ENCODE results near the gene STK4.
"Not testable (repeated sequence)": the region's sequence is repeated elsewhere in the genome, so short reads cannot be mapped to it uniquely, and the experiment has no call there.

Gene STK4

DNA sequence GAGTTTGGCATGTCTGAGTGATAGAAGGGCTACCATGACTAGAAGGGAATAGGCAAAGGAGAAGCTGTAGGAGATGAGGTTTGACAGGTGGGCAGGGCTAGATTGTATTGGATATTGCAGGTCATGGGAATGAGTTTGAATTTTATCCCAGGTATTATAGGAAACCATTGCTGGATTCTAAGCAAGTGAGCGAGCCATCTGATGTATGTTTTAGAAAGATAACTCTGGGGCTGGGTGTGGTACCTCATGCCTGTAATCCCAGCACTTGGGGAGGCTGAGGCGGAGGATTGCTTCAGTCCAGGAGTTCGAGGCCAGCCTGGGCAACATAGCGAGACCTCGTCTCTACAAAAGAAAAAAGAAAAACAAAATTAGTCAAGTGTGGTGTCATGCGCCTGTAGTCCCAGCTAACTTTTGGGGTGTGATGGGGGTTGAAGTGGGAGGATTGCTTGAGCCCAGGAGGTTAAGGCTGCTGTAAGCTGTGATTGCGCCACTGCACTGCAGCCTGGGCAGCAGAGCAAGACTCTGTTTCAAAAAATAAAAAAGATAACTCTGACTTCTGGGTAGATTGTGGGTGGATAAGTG, 16.9 kb downstream of the STK4 start:
- DNase-seq (ENCODE audit: low read depth, low spot score), result no peak

DNA sequence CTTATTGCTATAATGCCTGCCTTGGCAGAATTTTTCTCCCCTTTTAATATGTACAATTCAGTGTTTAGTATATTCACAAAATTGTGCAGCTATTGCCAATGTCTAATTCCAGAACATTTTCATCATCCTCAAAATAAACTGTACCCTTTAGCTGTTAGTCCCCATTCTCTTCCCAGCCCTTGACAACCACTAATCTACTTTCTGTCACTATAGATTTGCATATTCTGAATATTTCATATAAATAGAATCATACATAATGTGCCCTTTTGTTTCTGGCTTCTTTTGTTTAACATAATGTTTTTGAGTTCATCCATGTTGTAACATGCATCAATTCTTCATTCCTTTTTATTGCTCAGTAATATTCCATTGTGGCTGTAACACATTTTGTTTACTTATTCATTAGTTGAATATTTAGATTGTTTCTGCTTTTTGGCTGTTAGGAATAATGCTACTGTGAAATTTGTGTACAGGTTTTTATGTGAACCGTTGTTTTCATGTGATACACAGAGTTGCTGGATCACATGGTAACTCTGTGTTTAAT, 22.4 kb downstream of the STK4 start:
- no peak for DNase-seq (ENCODE audit: low read depth, low spot score)

DNA sequence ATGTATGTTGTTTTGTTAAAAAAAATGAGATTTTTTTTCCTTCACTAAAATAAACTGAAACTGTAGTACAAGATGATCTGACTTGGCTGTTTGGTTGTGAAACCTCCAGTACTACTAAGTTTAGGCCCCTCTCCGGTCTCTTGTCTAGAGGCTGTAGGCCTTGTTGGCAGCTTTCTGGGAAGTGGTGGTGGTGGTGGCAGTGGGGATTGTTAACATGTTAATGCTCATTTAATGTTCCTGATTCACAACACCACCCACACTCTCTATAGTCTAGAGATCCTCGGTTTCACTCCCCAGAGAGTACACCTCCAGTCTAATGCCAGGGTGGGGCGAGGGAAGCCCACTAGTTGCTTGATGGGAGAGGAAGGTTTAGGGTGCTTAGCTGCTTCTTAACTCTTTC, 24.1 kb downstream of the STK4 start:
- peak; percentile 24 for DNase-seq (ENCODE audit: low read depth, low spot score)

DNA sequence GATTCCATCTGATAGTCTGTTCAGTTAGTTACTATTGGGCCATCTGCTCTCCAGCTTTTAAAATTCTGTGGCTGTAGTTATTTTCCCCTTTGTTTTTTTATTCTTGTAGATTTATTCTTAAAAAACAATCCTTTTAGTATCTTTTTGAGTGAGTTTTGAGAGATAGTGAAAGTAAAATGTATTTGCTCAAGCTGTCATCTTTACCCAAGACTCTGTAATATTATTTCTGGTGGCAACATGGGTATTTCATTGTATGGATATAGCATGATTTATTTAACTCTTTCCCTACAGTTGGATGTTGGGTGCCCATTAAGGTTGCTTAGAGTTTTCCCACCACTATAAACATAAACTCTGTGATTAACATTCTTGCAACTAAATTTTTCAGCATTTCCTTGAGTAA, 24.6 kb downstream of the STK4 start:
- no peak for DNase-seq (ENCODE audit: low read depth, low spot score)

DNA sequence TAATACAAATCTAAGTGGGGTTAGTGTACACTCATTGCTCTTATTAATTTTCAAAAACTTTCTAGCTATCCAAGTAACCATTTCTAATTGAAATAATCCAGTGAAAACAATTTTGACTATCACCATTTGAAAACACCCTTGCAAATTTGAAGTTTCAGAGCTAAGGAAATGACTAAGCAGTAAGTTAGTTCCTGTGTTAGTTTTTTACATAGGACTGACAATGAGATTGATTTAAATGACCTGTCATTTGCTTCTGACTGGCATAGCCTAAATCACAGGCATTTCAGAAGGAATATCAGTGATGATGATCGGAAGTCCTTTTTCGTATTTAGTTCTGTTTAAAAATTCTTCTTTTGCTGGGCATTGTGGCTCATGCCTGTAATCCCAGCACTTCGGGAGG, 27.0 kb downstream of the STK4 start:
- no peak for DNase-seq (ENCODE audit: low read depth, low spot score)

DNA sequence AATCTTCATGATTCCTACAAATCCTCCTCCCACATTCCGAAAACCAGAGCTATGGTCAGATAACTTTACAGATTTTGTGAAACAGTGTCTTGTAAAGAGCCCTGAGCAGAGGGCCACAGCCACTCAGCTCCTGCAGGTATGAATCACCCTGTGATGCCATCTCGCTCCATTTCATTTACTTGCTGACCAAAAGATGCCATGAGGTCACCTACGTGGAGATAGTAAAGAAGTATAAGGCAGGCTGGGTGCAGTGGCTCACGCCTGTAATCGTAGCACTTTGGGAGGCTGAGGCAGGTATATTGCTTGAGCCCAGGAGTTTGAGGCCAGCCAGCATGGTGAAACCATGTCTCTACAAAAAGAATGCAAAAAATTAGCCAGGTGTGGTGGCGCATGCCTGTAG, 30.9 kb downstream of the STK4 start:
- no peak for DNase-seq (ENCODE audit: low read depth, low spot score)

DNA sequence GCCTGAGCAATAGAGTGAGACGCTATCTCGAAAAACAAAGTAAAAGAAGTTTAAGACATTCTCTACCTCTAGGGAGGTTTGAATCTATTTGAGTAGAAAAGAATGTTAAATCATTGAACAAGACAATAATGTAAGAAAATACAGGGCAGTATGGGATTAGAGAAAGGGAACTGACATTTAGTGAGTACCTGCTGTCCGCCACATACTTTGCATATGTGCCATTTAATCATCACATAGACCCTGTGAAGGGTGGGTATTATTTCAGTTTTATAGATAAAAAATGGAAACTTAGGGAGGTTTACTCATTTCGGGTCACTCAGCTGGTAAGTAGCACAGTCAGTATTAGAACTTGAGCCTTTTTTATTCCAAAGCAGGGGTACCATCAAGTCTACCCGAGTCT, 31.4 kb downstream of the STK4 start:
- DNase-seq (ENCODE audit: low read depth, low spot score), result no peak

DNA sequence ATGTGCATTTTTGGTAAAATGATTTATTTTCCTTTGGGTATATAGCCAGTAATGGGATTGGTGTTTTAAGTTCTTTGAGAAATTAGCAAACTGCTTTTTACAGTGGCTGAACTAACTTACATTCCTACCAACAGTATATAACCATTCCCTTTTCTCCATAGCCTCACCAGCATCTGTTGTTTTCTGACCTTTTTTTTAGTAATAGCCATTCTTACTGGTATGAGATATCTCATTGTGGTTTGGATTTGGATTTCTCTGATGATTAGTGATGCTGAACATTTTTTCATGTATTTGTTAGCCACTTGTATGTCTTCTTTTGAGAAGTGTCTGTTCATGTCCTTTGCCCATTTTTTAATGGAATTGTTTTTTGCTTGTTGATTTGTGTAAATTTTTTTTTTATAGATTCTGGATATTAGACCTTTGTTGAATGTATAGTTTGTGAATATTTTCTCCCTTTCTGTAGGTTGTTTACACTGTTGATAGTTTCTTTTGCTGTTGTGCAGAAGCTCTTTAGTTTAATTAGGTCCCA, 42.3 kb downstream of the STK4 start:
- DNase-seq (ENCODE audit: low read depth, low spot score), result no peak

DNA sequence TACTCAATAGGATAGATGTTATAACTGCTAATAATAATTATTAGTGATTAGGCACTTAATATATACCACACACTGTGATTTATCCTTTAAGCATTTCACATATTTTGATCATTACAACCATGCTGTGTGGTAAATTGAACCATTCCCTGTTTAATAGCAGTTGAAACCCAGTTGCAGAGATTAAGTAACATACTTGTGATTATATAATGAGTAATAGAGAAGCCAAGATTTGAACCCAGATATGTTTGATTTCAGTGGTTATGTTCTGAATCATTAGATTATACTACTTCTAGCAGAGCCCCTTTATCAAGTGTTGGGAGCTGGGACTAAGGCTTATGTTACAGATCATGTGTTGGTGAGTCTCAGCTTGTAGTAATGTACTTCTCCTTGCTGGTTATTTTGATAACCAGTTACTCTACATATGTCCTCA, 44.1 kb downstream of the STK4 start:
- DNase-seq (ENCODE audit: low read depth, low spot score), result no peak

DNA sequence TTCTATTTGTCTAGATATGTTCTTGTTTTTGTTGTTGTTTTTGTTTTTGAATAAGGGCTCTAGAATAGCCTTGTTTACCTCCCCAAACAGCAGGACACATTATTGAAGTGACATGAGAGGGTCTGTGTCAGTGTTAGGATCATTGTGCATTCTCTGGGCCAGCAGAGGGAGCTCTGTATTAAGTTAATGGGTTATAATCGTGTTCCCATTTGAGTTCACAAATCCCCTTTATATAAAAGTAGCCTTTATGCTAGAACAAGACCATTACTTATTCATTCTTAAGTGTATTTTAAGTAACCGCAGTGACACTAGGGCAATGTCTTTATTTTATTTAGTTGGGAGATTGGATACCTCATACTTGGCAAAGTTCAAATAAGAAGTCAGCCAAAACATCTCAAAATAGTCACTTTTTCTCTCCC, 44.8 kb downstream of the STK4 start:
- DNase-seq (ENCODE audit: low read depth, low spot score), result peak; percentile 21

DNA sequence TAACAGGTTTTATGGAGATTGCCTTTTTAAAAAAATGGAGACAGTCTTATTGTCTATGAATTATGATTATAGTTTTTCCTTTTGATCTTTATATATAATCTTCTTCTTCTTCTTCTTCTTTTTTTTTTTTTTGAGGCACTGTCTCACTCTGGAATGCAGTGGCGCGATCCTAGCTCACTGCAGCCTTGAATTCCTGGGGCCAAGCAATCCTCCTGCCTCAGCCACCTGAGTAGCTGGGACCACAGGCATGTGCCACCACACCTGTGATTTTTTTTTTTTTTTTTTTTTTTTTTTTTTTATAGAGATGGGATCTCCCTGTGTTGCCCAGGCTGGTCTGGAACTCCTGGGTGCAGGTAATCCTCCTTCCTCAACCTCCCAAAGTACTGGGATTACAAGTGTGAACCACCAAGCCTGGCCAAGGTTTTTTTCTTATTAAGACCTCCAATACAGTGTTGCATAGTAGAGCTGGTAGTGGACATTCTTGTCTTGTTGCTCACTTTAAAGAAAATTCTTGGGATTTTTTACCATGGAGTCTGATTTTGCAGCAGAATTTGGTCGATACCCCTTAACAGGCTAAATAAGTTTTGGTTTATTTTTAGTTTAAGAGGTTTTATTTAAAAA, 46.5 kb downstream of the STK4 start:
- DNase-seq (ENCODE audit: low read depth, low spot score), result no peak

DNA sequence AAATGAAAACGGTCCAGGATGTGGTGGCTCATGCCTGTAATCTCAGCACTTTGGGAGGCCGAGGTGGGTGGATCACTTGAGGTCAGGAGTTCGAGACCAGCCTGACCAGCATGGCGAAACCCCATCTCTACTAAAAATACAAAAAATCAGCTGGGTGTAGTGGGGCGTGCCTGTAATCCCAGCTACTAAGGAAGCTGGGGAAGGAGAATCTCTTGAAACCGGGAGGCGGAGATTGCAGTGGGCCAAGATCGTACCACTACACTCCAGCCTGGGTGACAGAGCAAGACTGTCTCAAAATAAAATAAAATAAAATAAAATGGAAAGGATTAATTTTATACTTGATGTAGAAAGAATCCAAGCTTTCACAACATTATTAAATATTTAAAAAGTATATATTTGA, 47.8 kb downstream of the STK4 start:
- DNase-seq (ENCODE audit: low read depth, low spot score), result not testable (repeated sequence)

DNA sequence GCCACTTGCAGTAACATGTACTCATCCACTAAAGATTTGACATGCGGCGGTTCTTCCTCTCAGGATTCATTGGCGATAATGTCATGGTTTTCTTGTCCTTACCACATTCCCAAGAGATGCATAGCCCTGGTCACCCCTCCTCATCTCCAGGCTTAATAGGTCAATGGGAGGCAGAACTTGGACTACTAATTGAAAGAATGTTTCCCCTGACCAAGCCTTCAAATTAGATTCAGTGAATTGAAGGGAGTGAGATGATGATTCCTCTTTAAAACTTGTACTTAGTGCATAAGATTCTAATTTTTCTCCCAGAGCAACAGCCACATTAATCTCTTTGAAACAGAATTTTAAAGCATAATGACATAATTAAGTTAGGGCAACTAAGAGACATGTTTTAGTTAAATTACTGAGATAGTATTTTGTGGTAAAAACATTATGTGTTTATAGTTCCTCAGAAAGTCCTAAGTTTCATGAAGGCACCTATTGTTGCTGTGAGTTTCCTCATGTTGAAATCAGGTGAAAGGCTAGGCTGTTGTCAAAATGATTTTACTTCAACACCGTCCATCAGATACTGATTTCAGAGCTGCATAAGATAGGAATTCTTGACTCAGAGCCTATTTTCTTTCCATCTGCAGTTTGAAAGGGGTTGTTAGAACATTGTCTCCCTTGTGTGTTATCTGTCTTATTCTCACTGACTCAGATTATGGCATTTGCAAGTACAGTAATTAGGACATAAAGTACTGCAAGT, 48.5 kb downstream of the STK4 start:
- no peak for DNase-seq (ENCODE audit: low read depth, low spot score)

DNA sequence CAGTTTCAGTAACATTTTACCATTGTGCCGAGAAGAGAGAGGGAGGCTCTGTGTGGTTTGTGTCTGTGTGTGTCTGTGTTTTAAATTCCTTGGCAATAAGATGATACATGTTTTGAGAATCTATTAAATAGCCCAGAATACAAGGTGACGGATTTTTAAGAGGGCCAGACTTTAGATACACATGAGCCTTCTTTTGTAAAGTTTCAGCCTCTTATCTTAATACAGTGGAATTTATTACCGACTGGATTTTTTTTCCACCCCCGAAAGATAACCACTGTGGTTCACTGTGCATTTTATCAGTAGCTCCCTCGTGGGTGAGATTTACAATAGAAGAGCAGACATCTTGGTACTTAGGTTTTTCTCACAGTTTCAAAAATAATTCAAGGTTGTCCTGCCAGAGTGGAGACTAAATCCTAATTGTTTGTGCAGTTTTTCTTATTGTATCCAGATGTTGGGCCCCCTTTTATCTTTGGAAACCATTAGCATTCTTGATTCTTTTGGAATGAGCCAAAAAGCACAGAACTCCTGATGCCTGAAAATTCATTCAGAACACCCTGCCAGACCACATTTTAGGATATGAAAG, 49.9 kb downstream of the STK4 start:
- no peak for DNase-seq (ENCODE audit: low read depth, low spot score)

DNA sequence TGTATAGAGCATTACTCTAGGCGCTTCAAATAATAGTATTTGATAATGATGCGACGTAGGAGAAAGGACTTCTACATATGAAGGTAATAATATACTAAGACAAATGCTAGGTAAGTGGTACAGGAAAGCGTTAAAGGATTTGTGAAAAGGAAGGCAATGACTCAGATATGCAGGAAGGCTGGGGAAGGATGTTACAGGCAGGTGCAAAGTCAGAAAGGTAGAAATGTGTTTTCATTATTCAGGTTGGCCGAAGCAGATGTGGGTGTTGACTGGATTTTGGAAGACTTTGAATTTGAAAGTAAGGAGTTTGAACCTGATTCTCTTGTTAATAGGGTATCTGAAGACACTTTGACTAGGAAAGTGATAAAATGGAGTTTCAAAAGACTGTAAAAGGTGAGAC, 51.0 kb downstream of the STK4 start:
- no peak for DNase-seq (ENCODE audit: low read depth, low spot score)

DNA sequence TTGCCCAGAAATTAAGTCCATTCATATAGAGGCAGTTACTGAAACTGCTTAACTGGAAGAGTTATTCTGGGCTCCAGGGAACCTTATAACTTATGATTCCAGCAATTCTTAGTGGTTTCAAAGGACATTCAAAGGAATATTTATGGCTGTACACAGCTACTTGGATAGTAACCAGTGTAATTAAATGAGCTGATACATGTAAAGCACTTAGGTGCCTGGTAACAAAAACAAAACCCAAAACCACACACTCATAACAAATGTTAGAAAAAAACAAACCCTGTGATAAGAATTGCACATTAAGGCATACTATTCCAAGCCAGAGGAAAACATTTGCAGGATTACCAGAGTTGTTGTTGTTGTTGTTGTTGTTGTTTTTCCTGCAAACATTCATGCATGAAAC, 51.5 kb downstream of the STK4 start:
- DNase-seq (ENCODE audit: low read depth, low spot score), result no peak

DNA sequence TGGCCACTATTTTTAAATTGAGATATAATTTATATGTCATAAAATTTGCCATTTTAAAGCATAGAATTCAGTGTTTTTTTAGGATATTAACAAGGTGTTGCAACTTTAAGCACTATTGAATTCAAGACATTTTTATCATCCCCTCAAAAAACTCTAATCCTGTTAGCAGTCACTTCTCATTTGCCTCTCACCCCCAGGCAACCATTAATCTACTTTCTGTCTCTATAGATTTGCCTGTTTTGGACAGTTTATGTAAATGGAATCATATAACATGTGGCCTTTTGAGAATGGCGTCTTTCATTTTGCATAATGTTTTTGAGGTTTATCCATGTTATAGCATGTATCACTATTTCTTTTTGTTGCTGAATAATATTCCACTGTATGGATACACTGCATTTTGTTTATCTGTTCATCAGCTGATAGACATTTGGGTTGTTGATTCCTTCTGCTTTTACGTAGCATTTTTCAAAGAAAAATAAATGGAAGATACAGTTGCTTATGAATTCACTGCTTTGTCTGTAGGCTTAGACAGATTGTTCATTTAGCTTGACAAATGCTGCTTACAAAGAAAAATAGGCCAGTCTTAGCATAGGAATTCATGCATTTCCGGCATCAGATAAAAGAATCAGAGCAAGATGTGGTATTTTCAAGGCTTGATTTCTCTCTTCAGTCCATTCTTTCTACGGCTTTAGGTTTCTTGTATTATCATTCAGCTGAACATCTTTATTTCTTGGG, 52.9 kb downstream of the STK4 start:
- no peak for DNase-seq (ENCODE audit: low read depth, low spot score)

DNA sequence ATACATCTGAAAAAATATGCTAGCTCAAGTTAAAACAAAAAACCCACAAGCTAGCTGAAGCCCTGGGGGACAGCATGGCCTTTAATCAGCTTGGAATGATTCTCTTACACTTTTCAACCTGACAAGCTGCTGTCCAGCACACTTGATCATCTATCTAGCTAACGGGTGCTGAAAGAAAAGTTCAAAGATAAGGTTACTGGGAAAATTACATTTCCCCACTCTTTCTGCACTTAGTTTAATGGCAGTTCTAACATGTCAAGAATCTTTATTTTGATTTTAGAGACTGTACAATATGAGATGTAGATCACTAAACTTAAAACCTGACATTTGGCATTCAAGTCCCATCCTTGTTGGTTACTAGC, 53.4 kb downstream of the STK4 start:
- DNase-seq (ENCODE audit: low read depth, low spot score), result no peak

DNA sequence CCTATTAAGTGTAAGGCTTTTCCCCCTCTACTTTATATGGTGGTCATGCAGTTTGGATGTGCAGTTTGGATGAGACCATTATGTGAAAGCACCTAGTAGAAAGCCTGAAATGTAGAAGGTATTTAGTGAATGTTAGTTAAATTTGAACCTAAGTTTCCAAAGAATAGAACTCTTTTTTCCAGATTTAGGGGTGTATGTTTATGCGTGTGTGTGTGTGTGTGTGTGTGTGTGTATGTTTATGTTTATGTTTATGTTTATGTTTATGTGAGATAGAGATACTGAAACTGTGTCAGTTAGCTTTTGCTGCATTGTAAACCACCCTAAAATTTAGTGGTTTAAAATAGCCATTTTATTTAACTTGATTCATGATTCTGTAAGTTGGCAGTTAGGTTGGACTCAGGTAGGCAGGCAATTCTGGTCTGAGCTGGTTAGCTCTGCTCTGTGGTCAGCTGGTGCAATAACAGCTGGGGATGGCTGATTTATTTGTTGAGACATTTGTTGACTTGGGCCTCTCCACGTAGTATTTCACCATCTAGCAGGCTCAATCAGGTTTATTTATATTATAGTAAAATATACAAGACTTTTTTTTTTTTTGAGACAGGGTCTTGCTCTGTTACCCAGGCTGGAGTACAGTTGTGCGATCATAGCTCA, 54.0 kb downstream of the STK4 start:
- DNase-seq (ENCODE audit: low read depth, low spot score), result no peak

DNA sequence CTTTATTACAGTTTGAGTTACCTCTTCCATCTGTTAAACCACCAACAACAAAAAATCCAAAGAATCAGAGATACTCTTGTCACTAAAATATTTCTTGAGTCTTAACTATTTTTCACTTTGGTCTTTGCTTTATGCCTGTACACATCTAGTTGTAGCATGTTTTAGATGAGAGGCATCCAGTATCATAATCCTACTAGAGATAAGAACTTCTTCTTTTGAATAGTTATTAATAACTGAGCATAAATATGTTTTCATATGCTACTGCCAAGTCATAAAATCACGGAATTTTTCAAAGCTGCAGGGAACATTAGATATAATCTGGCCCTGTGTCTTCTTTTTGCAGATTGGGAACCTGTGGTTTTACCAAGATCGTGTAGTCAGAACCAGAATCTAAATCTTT, 55.3 kb downstream of the STK4 start:
- DNase-seq (ENCODE audit: low read depth, low spot score), result no peak

DNA sequence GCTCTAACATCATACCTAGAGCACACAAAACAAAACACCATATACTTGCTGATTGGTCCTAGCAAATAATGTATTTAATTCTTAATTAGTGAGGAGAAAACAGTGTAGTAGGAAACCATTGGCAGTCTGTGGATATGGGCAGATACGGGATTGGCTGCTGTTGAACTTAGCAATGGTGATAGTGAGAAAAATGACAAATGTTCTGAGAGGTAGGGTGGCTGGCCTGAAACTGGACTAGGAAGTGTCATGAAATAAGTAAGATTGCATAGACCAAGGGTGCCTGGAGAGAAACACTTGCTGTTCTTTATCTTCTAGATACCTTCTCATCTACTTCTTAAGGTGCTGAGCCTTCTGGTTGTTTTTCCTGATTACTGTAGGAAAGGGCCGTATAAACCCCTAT, 56.8 kb downstream of the STK4 start:
- DNase-seq (ENCODE audit: low read depth, low spot score), result not testable (repeated sequence)

Measured in activated naive CD8-positive, alpha-beta T cell treated with anti-CD3 and anti-CD28 coated beads, Interleukin-2, amount 50 U/mL, for 16 hours (primary cell).